GM23248 (cell line): ENCODE results near the gene PAK1. TPM values are rescaled to one million over a fixed set of nuclear protein-coding genes. Genes with fewer than 3 reads are reported as not detected.
A peak's percentile ranks its signal among the peaks of the same experiment; 100 is the strongest.

Source experiments
- DNase-seq: peaks from one replicate; pipeline ENCODE4 v3.0.0-alpha.2; 2015
- H2AFZ ChIP-seq: fragments of 200-600 bp; sonication (generic); 2 replicates; pipeline ENCODE4 v1.6.1; 2016; ENCODE audit warnings: antibody characterized with exemption
- H3F3A ChIP-seq: fragments of 200-600 bp; sonication (generic); 2 replicates; pipeline ENCODE4 v1.6.1; 2016; ENCODE audit warnings: mild to moderate bottlenecking, antibody characterized with exemption, mixed run types; ENCODE audit not compliant: insufficient read depth
- H3K27ac ChIP-seq: fragments of 200-600 bp; sonication (generic); 2 replicates; pipeline ENCODE4 v1.5.1; 2016; ENCODE audit warnings: mild to moderate bottlenecking
- H3K27me3 ChIP-seq: fragments of 200-600 bp; sonication (generic); replicated peaks from 2 replicates; pipeline ENCODE4 v1.6.1; 2016; ENCODE audit warnings: mild to moderate bottlenecking; ENCODE audit not compliant: insufficient read depth
- H3K36me3 ChIP-seq: fragments of 200-600 bp; sonication (generic); 2 replicates; pipeline ENCODE4 v1.6.1; 2016; ENCODE audit warnings: low read depth, mild to moderate bottlenecking
- H3K4me1 ChIP-seq: fragments of 200-600 bp; sonication (generic); 2 replicates; pipeline ENCODE4 v1.6.1; 2016; ENCODE audit warnings: mild to moderate bottlenecking; ENCODE audit not compliant: insufficient read depth
- H3K4me2 ChIP-seq: fragments of 200-600 bp; sonication (generic); one replicate; pipeline ENCODE4 v1.6.1; 2016; ENCODE audit warnings: mild to moderate bottlenecking; ENCODE audit not compliant: unreplicated experiment
- H3K4me3 ChIP-seq: fragments of 200-600 bp; sonication (generic); 2 replicates; pipeline ENCODE4 v1.5.1; 2016; ENCODE audit warnings: mild to moderate bottlenecking
- H3K79me2 ChIP-seq: fragments of 200-600 bp; sonication (generic); 2 replicates; pipeline ENCODE4 v1.6.1; 2016; ENCODE audit warnings: mild to moderate bottlenecking; ENCODE audit not compliant: insufficient read depth
- H3K9ac ChIP-seq: fragments of 200-600 bp; sonication (generic); 2 replicates; pipeline ENCODE4 v1.6.1; 2016; ENCODE audit warnings: mild to moderate bottlenecking
- H3K9me2 ChIP-seq: fragments of 200-600 bp; sonication (generic); 2 replicates; pipeline ENCODE4 v1.6.1; 2016; ENCODE audit warnings: mixed run types, mild to moderate bottlenecking, moderate library complexity; ENCODE audit not compliant: insufficient read depth
- H3K9me3 ChIP-seq: fragments of 200-600 bp; sonication (generic); one replicate; pipeline ENCODE4 v1.6.1; 2017; ENCODE audit warnings: low read depth
- H4K20me1 ChIP-seq: fragments of 200-600 bp; sonication (generic); 2 replicates; pipeline ENCODE4 v1.6.0; 2016; ENCODE audit not compliant: insufficient read depth
- EZH2 ChIP-seq: fragments of 200-600 bp; sonication (generic); IDR thresholded peaks from 2 replicates; pipeline ENCODE4 v1.6.1; 2018; ENCODE audit warnings: antibody characterized with exemption, mild to moderate bottlenecking; ENCODE audit not compliant: insufficient read depth, poor library complexity, severe bottlenecking
- EZH2phosphoT487 ChIP-seq: fragments of 200-600 bp; sonication (generic); IDR thresholded peaks from 2 replicates; pipeline ENCODE4 v1.6.1; 2018; ENCODE audit warnings: antibody characterized with exemption, moderate library complexity, mild to moderate bottlenecking, low read depth; ENCODE audit not compliant: insufficient read depth
- WGBS, 2 experiments: methylation state at CpG; one replicate each; pipeline ENCODE4 v1.1.6; 2015 to 2017; ENCODE audit warnings: low lambda C conversion rate in 2 of 2, low coverage in 1 of 2; ENCODE audit errors: missing lambda C conversion rate in 2 of 2; 5-methylcytosine and 5-hydroxymethylcytosine counted together
- in situ Hi-C: fragments of 300-500 bp; cut with MboI; formaldehyde crosslinking; loops from 2 replicates; pipeline ENCODE4 v1.15.0; 2020
- polyA plus RNA-seq: library from polyadenylated mRNA; unstranded; fragments of >200 nt; fragmentation: Nextera tagmentation; extraction: Ambion mirVana; gene quantifications from 2 replicates; pipeline ENCODE4 v1.2.1, GENCODE V29; 2016
- total RNA-seq: library from RNA; depleted of rRNA; stranded (reverse); fragments of >200 nt; shearing (Covaris generic); gene quantifications from 2 replicates; pipeline ENCODE4 v1.2.3, GENCODE V29; 2014

PAK1 gene
- total and polyA plus RNA-seq, 2 experiments from 2014 or later = 20.3 to 23.8 TPM

DNA sequence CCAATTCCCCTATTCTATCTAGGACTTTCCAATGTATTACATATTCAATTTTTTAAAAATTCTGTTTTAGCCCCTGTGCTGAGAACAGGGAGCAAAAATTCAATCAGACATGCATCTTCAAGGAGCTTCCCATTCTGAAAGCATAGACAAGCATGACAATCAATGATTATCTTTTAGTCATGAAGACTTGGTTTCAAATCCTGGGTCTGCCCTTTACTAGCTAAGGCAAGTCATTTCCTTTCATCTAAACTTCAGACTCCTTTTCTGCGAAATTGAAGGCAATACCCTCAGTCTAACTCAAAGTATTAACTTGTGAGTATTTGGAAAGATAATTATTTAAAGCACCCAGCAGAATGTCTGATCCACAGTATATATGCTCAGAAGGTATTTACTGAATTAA is 24.1 kb downstream of the PAK1 start:
- 63 to 74% methylated on average over 1 of the region's 1 CpG for WGBS, 2 experiments
- Histone ChIP-seq H3K79me2 (no peaks in the 10 kb centered on the region), H3K9ac (no peak overlapping the region), H3K4me3 (no peak overlapping the region), H2AFZ (no peak overlapping the region), H4K20me1 (no peaks in the 10 kb centered on the region), H3K4me2 (no peak overlapping the region), H3K27ac (no peak overlapping the region), H3F3A (no peaks in the 10 kb centered on the region), H3K9me3 (no peaks in the 10 kb centered on the region), H3K4me1 (no peaks in the 10 kb centered on the region), H3K36me3 (no peaks in the 10 kb centered on the region), H3K9me2 (no peaks in the 10 kb centered on the region), H3K27me3 (peaks cover 3% of the 10 kb centered on the region)
- in situ Hi-C loops = no loop called here
- DNase-seq = no peak
- TF ChIP-seq EZH2 (no peak), EZH2phosphoT487 (no peak)

DNA sequence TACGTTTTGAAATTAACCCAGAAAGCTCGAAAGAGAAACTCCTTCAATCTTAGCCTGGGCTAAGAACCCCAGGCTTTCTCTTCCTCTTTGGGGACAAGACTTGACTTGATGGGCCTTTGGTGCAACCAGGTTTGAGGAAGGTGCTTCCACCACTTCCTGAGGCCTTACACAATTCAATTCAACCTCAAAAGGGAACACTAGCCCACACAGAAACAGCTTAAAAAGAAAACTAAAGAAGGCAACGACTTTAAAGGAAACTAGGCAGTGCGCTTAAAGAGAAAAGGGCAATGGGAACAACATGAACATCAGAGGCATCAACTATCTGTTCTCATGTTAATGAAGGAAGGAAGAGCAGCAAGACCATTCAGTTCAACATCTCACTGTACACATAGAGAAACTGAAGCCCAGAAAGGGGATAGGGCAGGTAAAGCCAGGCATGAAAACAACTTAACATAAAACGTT is 24.8 kb downstream of the PAK1 start:
- TF ChIP-seq EZH2phosphoT487 = no peak
- no peaks in the 10 kb centered on the region for H3K36me3 ChIP-seq
- in situ Hi-C loops = no loop called here
- no peak overlapping the region for H2AFZ ChIP-seq
- H4K20me1 ChIP-seq = no peaks in the 10 kb centered on the region
- H3F3A ChIP-seq = no peaks in the 10 kb centered on the region
- no peaks in the 10 kb centered on the region for H3K9me3 ChIP-seq
- H3K4me2 ChIP-seq = no peak overlapping the region
- no peaks in the 10 kb centered on the region for H3K79me2 ChIP-seq
- DNase-seq = no peak
- no peak overlapping the region for H3K27ac ChIP-seq
- no peaks in the 10 kb centered on the region; the same call in none of the 2 replicates for H3K27me3 ChIP-seq
- H3K4me1 ChIP-seq = no peaks in the 10 kb centered on the region
- H3K9me2 ChIP-seq = no peaks in the 10 kb centered on the region
- 62 to 67% methylated on average over 5 of the region's 5 CpGs for WGBS, 2 experiments
- H3K9ac ChIP-seq = no peak overlapping the region
- no peak overlapping the region for H3K4me3 ChIP-seq

DNA sequence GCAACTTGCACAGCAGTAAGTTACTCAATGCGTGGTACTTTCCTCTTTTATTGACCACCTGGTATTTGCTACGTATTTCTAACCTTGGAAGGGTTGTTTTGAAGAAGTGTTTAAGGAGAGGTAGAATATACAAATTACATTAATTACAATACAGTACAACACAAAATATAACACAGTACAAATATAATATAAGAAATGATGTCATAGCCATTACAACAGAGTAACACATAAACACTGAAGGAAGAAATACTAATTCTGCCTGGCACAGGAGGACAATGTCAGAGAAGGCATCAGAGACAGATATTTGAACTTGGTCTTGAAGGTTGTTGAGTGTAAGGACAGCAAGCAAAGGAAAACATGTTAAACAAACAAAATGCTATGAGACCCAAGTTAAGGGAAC is 25.6 kb downstream of the PAK1 start:
- TF ChIP-seq EZH2 (no peak), EZH2phosphoT487 (no peak)
- H3K4me1 ChIP-seq = no peaks in the 10 kb centered on the region
- no peak for DNase-seq
- H3K27me3 ChIP-seq = no peaks in the 10 kb centered on the region; the same call in none of the 2 replicates
- no peak overlapping the region for H3K9ac ChIP-seq
- H3K27ac ChIP-seq = no peak overlapping the region
- no peaks in the 10 kb centered on the region for H3K9me2 ChIP-seq
- in situ Hi-C loops = no loop called here
- no peaks in the 10 kb centered on the region for H3F3A ChIP-seq
- no peaks in the 10 kb centered on the region for H3K79me2 ChIP-seq
- no peak overlapping the region for H3K4me3 ChIP-seq
- H3K4me2 ChIP-seq = no peak overlapping the region
- no peak overlapping the region for H2AFZ ChIP-seq
- 62 to 78% methylated on average over 2 of the region's 2 CpGs for WGBS, 2 experiments
- H3K36me3 ChIP-seq = no peaks in the 10 kb centered on the region
- H4K20me1 ChIP-seq = no peaks in the 10 kb centered on the region
- no peaks in the 10 kb centered on the region for H3K9me3 ChIP-seq

DNA sequence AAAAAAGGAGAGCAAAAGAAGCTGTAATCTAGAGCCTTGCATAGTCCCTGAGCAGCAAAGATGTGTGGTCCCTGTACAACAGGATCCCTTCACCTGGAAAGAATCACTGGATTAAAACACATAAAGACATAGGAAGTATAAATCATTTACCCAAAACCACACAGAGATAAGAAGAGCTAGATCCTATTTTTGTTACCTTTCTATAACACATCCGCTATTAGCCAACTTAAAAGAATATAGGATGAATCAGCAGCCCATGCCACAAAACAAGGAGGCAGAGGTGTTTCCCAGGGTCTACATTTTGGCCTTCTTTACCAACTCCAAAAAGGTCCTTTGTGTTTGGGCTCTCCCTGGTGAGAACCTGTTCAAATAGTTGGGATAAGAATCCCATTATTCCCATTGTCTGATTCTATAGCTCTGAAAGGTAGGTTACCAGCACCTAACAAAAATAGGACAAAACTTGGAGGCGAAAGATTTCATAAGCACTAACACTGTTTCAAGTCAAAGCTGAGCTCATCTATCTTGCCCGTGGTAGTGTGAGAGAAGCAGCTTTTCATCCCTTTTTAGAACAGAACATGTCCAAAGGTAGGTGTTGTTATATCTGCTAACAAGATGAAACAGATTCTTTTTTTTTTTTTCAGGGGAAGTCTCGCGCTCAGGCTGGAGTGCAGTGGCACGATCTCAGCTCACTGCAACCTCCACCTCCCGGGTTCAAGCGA is 26.8 kb downstream of the PAK1 start:
- no peaks in the 10 kb centered on the region for H3K79me2 ChIP-seq
- no peak overlapping the region for H3K27ac ChIP-seq
- no peaks in the 10 kb centered on the region for H3K9me2 ChIP-seq
- no peak for TF ChIP-seq EZH2
- no peak for TF ChIP-seq EZH2phosphoT487
- WGBS, 2 experiments = 76 to 79% methylated on average over 8 of the region's 8 CpGs
- no peak overlapping the region for H3K4me3 ChIP-seq
- no peak overlapping the region for H3K9ac ChIP-seq
- in situ Hi-C loops = no loop called here
- no peaks in the 10 kb centered on the region for H4K20me1 ChIP-seq
- H3K9me3 ChIP-seq = no peaks in the 10 kb centered on the region
- no peaks in the 10 kb centered on the region; the same call in 1 of the 2 replicates for H3K27me3 ChIP-seq
- H3K4me1 ChIP-seq = no peaks in the 10 kb centered on the region
- DNase-seq = no peak
- no peak overlapping the region for H2AFZ ChIP-seq
- H3K4me2 ChIP-seq = no peak overlapping the region
- no peaks in the 10 kb centered on the region for H3F3A ChIP-seq
- no peaks in the 10 kb centered on the region for H3K36me3 ChIP-seq

DNA sequence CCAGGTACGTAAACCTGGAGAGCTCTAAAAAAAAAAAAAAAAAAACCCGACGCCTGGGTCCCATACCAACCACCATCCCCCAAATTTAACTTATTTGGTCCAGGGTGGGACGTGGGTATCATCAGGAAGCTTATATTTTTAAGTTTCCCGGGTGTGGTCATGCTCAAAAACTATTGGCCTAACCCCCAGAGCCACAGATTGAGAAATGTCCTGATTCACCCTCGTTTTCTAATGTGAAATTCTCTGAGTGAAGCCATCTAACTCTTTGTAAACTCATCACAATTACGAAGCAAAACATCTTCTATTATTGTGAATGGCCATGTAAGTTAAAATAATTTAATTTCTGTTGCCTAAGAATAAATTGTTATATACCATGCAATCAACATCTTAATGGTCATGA is 29.6 kb downstream of the PAK1 start:
- Histone ChIP-seq H4K20me1 (no peaks in the 10 kb centered on the region), H2AFZ (no peak overlapping the region), H3K79me2 (no peaks in the 10 kb centered on the region), H3K9me2 (no peaks in the 10 kb centered on the region), H3K27me3 (peaks cover 10% of the 10 kb centered on the region), H3K36me3 (no peaks in the 10 kb centered on the region), H3K4me2 (no peak overlapping the region), H3K9ac (no peak overlapping the region), H3K4me3 (no peak overlapping the region), H3F3A (no peaks in the 10 kb centered on the region), H3K9me3 (no peaks in the 10 kb centered on the region), H3K4me1 (no peaks in the 10 kb centered on the region), H3K27ac (no peak overlapping the region)
- WGBS, 2 experiments = 52 to 58% methylated on average over 7 of the region's 7 CpGs
- no peak for TF ChIP-seq EZH2phosphoT487
- TF ChIP-seq EZH2 = no peak
- in situ Hi-C loops = no loop called here
- DNase-seq = peak; percentile 48
